HepG2 (cell line): ENCODE data around the gene TMC2. TPM values are rescaled to one million over a fixed set of nuclear protein-coding genes. Genes with fewer than 3 reads are reported as not detected.

Source experiments
- AHDC1 ChIP-seq: sonication (generic); formaldehyde crosslinking; IDR thresholded peaks from 2 replicates; pipeline ENCODE4 v1.5.1; 2020; ENCODE audit warnings: mild to moderate bottlenecking, missing genetic modification reagents, borderline replicate concordance
- ATF3 ChIP-seq: sonication (generic); formaldehyde crosslinking; IDR thresholded peaks from 2 replicates; pipeline ENCODE4 v1.4.0; 2020; ENCODE audit warnings: missing genetic modification reagents
- CEBPB ChIP-seq: IDR thresholded peaks from 2 replicates; pipeline ENCODE4 v1.6.1; 2011; ENCODE audit warnings: low read depth, low read length, improper control_type of control experiment, borderline replicate concordance
- FOSL2 ChIP-seq: sonication (generic); formaldehyde crosslinking; IDR thresholded peaks from 2 replicates; pipeline ENCODE4 v1.4.0; 2020; ENCODE audit warnings: missing genetic modification reagents
- JUNB ChIP-seq: sonication (generic); formaldehyde crosslinking; IDR thresholded peaks from 2 replicates; pipeline ENCODE4 v1.8.0; 2022; ENCODE audit warnings: missing genetic modification reagents, mild to moderate bottlenecking, borderline replicate concordance
- KDM1A ChIP-seq: IDR thresholded peaks from 2 replicates; pipeline ENCODE4 v1.6.1; 2016; ENCODE audit warnings: missing compliant biosample characterization
- KDM3A ChIP-seq: IDR thresholded peaks from 2 replicates; pipeline ENCODE4 v1.6.1; 2018; ENCODE audit warnings: low read depth, missing compliant biosample characterization
- LBX2 ChIP-seq: sonication (generic); formaldehyde crosslinking; IDR thresholded peaks from 2 replicates; pipeline ENCODE4 v1.5.0; 2020; ENCODE audit warnings: missing genetic modification reagents, mild to moderate bottlenecking, borderline replicate concordance
- MLLT10 ChIP-seq: sonication (generic); formaldehyde crosslinking; IDR thresholded peaks from 2 replicates; pipeline ENCODE4 v1.4.0; 2020; ENCODE audit warnings: missing genetic modification reagents
- MYPOP ChIP-seq: sonication (generic); formaldehyde crosslinking; IDR thresholded peaks from 2 replicates; pipeline ENCODE4 v1.8.1; 2023; ENCODE audit warnings: mild to moderate bottlenecking, moderate library complexity, missing genetic modification reagents
- NPAS2 ChIP-seq: sonication (generic); formaldehyde crosslinking; IDR thresholded peaks from 2 replicates; pipeline ENCODE4 v1.8.0; 2022; ENCODE audit warnings: mild to moderate bottlenecking, missing genetic modification reagents, borderline replicate concordance
- POLR2G ChIP-seq: fragments of 200-400 bp; formaldehyde crosslinking; IDR thresholded peaks from 2 replicates; pipeline ENCODE4 v1.6.1; 2018; ENCODE audit warnings: mild to moderate bottlenecking, low read depth, low read length, moderate library complexity
- PPARG ChIP-seq: conservative IDR thresholded peaks from 2 replicates; pipeline ENCODE4 v1.6.1; 2016; ENCODE audit warnings: missing biosample characterization, missing genetic modification reagents
- RAD51 ChIP-seq: fragments of 450-650 bp; IDR thresholded peaks from 2 replicates; pipeline ENCODE4 v1.6.1; 2016; ENCODE audit warnings: borderline replicate concordance
- RARA ChIP-seq: IDR thresholded peaks from 2 replicates; pipeline ENCODE4 v1.6.1; 2016; ENCODE audit warnings: missing genetic modification reagents, missing compliant biosample characterization
- ZKSCAN5 ChIP-seq: sonication (generic); formaldehyde crosslinking; IDR thresholded peaks from 2 replicates; pipeline ENCODE4 v1.5.1; 2020; ENCODE audit warnings: mild to moderate bottlenecking, missing genetic modification reagents
- ZNF136 ChIP-seq: sonication (generic); formaldehyde crosslinking; IDR thresholded peaks from 2 replicates; pipeline ENCODE4 v1.8.1; 2022; ENCODE audit warnings: low read depth, mild to moderate bottlenecking, moderate library complexity, missing genetic modification reagents
- ZNF331 ChIP-seq: sonication (generic); formaldehyde crosslinking; IDR thresholded peaks from 2 replicates; pipeline ENCODE4 v1.4.0; 2020; ENCODE audit warnings: missing genetic modification reagents
- ZNF550 ChIP-seq: sonication (generic); formaldehyde crosslinking; IDR thresholded peaks from 2 replicates; pipeline ENCODE4 v1.4.0; 2020; ENCODE audit warnings: mild to moderate bottlenecking, missing genetic modification reagents, borderline replicate concordance
- ZNF567 ChIP-seq: sonication (generic); formaldehyde crosslinking; IDR thresholded peaks from 2 replicates; pipeline ENCODE4 v1.8.1; 2023; ENCODE audit warnings: mild to moderate bottlenecking, missing genetic modification reagents, borderline replicate concordance
- ZNF616 ChIP-seq: sonication (generic); formaldehyde crosslinking; IDR thresholded peaks from 2 replicates; pipeline ENCODE4 v1.5.0; 2020; ENCODE audit warnings: low read depth, mild to moderate bottlenecking, missing genetic modification reagents
- ZNF75D ChIP-seq: sonication (generic); formaldehyde crosslinking; IDR thresholded peaks from 2 replicates; pipeline ENCODE4 v1.8.1; 2023; ENCODE audit warnings: missing genetic modification reagents, mild to moderate bottlenecking, borderline replicate concordance
- ZNF850 ChIP-seq: sonication (generic); formaldehyde crosslinking; conservative IDR thresholded peaks from 2 replicates; pipeline ENCODE4 v1.9.0; 2021; ENCODE audit warnings: mild to moderate bottlenecking, missing genetic modification reagents
- ZSCAN9 ChIP-seq: IDR thresholded peaks from 2 replicates; pipeline ENCODE4 v1.6.1; 2016; ENCODE audit warnings: borderline replicate concordance
- polyA plus RNA-seq, 8 experiments: library from polyadenylated mRNA; depleted of rRNA in 3 of 8; stranded (reverse) in 7 of 8; unstranded in 1 of 8; fragments of >200 nt; fragmentation: Illumina TruSeq in 4 of 8; extraction: Trizol in 4 of 8; gene quantifications; 2 replicates each; pipeline versions ENCODE4 v1.2.1 to v1.2.3, GENCODE V29; 2011 to 2016; ENCODE audit warnings: low read depth in 4 of 8, missing spikeins in 1 of 8, mixed read lengths in 1 of 8; ENCODE audit not compliant: insufficient read depth in 1 of 8
- total RNA-seq, 5 experiments: library from RNA; depleted of rRNA; stranded (reverse); fragments of >200 nt; fragmentation: Illumina TruSeq; extraction: Trizol; gene quantifications; 2 replicates each; pipeline ENCODE4 v1.2.3, GENCODE V29; 2016; ENCODE audit warnings: low read depth in 1 of 5

TMC2 gene
- total and polyA plus RNA-seq, 2 of the 13 experiments (the other 11 are each of a cell fraction or from before 2014, with no cell fraction given), result not detected

- TF ChIP-seq ZKSCAN5 (CRISPR knock-in tag), result 0 out of 2 replicates have a peak, but pooled peaks have one; percentile 4
- TF ChIP-seq ZNF850 (CRISPR knock-in tag), result 0 out of 2 replicates have a peak, but pooled peaks have one; percentile 6
- TF ChIP-seq PPARG (CRISPR knock-in tag), result no peak
- TF ChIP-seq MYPOP (CRISPR knock-in tag), result peak; percentile 9; the same call in 1 of the 2 replicates
- TF ChIP-seq KDM1A (CRISPR knock-in tag), result no peak
- peak; percentile 65; the same call in 1 of the 2 replicates for TF ChIP-seq ZNF616 (CRISPR knock-in tag)
- no peak for TF ChIP-seq CEBPB
- no peak for TF ChIP-seq RAD51
- TF ChIP-seq JUNB (CRISPR knock-in tag), result no peak
- TF ChIP-seq ZSCAN9, result 0 out of 2 replicates have a peak, but pooled peaks have one; percentile 12
- no peak for TF ChIP-seq POLR2G
- TF ChIP-seq RARA (CRISPR knock-in tag), result no peak
- no peak for TF ChIP-seq ZNF567 (CRISPR knock-in tag)
- no peak for TF ChIP-seq KDM3A (CRISPR knock-in tag)
- TF ChIP-seq ZNF331, result 0 out of 2 replicates have a peak, but pooled peaks have one; percentile 8
- 0 out of 2 replicates have a peak, but pooled peaks have one; percentile 20 for TF ChIP-seq MLLT10
- no peak for TF ChIP-seq ZNF136 (CRISPR knock-in tag)
- TF ChIP-seq ZNF75D (CRISPR knock-in tag), result no peak
- TF ChIP-seq ZNF550 (CRISPR knock-in tag), result 0 out of 2 replicates have a peak, but pooled peaks have one; percentile 6
- TF ChIP-seq LBX2 (CRISPR knock-in tag), result peak; percentile 93
- peak; percentile 27; the same call in 1 of the 2 replicates for TF ChIP-seq AHDC1 (CRISPR knock-in tag)
- TF ChIP-seq FOSL2 (CRISPR knock-in tag), result no peak
- no peak for TF ChIP-seq NPAS2 (CRISPR knock-in tag)
- TF ChIP-seq ATF3 (CRISPR knock-in tag), result 0 out of 2 replicates have a peak, but pooled peaks have one; percentile 14
Observed at GRCh38 chr20:2663364-2663886, 127.1 kb downstream of the TMC2 start (continued).
